DND-41 (cell line): ENCODE results near the gene HSPB9.

Source experiments
- ATAC-seq: fragments of 200-7000 bp; cut with Tn5 transposase; 3 replicates; pipeline ENCODE4 v1.9.1; 2021; ENCODE audit warnings: low read depth; ENCODE audit not compliant: insufficient read depth
- DNase-seq: peaks from one replicate; pipeline ENCODE4 v3.0.0-alpha.2; 2020
- H2AFZ ChIP-seq: 2 replicates; pipeline ENCODE4 v1.6.0; 2012; ENCODE audit warnings: low read depth, low read length
- H3K27ac ChIP-seq: 2 replicates; pipeline ENCODE4 v1.5.1; 2012; ENCODE audit warnings: low read length, inconsistent platforms
- H3K27me3 ChIP-seq: fragments of 200-600 bp; sonication (generic); 2 replicates; pipeline ENCODE4 v1.6.0; 2012; ENCODE audit warnings: low read length, mild to moderate bottlenecking, inconsistent platforms; ENCODE audit not compliant: insufficient read depth, poor library complexity
- H3K36me3 ChIP-seq: 2 replicates; pipeline ENCODE4 v1.5.1; 2012; ENCODE audit warnings: low read length, inconsistent platforms; ENCODE audit not compliant: insufficient read depth
- H3K4me1 ChIP-seq: 2 replicates; pipeline ENCODE4 v1.5.1; 2012; ENCODE audit warnings: mild to moderate bottlenecking, low read length; ENCODE audit not compliant: insufficient read depth
- H3K4me2 ChIP-seq: 2 replicates; pipeline ENCODE4 v1.6.0; 2012; ENCODE audit warnings: mild to moderate bottlenecking, moderate library complexity, low read length, inconsistent platforms; ENCODE audit not compliant: insufficient read depth
- H3K4me3 ChIP-seq, 2 experiments: fragments of 200-600 bp in 1 of 2; shearing (Covaris generic) in 1 of 2; 2 replicates each; pipeline ENCODE4 v1.5.1; 2012 to 2016; ENCODE audit warnings: inconsistent platforms in 2 of 2, low read length in 2 of 2, mild to moderate bottlenecking in 2 of 2, low read depth in 1 of 2, moderate library complexity in 1 of 2
- H3K79me2 ChIP-seq: 2 replicates; pipeline ENCODE4 v1.6.0; 2012; ENCODE audit warnings: low read length, inconsistent platforms; ENCODE audit not compliant: insufficient read depth
- H3K9ac ChIP-seq: 2 replicates; pipeline ENCODE4 v1.6.0; 2012; ENCODE audit warnings: low read depth, mild to moderate bottlenecking, inconsistent platforms, low read length, moderate library complexity
- H3K9me3 ChIP-seq: 2 replicates; pipeline ENCODE4 v1.5.1; 2012; ENCODE audit warnings: low read length, moderate library complexity, mild to moderate bottlenecking, inconsistent platforms; ENCODE audit not compliant: insufficient read depth, severe bottlenecking
- H4K20me1 ChIP-seq: 2 replicates; pipeline ENCODE4 v1.6.0; 2012; ENCODE audit warnings: low read length; ENCODE audit not compliant: insufficient read depth
- CTCF ChIP-seq: IDR thresholded peaks from 2 replicates; pipeline ENCODE4 v1.5.1; 2012; ENCODE audit warnings: borderline replicate concordance, low read length, moderate library complexity, mild to moderate bottlenecking; ENCODE audit not compliant: poor library complexity, severe bottlenecking; ENCODE audit errors: extremely low read depth
- EZH2 ChIP-seq: IDR thresholded peaks from 3 replicates; pipeline ENCODE4 v1.6.1; 2012; ENCODE audit warnings: borderline replicate concordance, low read depth, mild to moderate bottlenecking, moderate library complexity, low read length, inconsistent platforms; ENCODE audit not compliant: severe bottlenecking

Gene HSPB9

GRCh38 chr17:42094375-42095069 is 28.1 kb upstream of the HSPB9 start:
- Histone ChIP-seq H3K27ac (no peak overlapping the region), H3K9ac (no peak overlapping the region), H3K36me3 (no peaks in the 10 kb centered on the region), H3K4me1 (no peaks in the 10 kb centered on the region), H3K79me2 (no peaks in the 10 kb centered on the region), H3K9me3 (no peaks in the 10 kb centered on the region), H4K20me1 (no peaks in the 10 kb centered on the region), H2AFZ (no peak overlapping the region), H3K4me2 (no peak overlapping the region), H3K27me3 (no peaks in the 10 kb centered on the region), H3K4me3 (no peak overlapping the region)
- DNase-seq: no peak
- no peak for ATAC-seq
- no peak for TF ChIP-seq EZH2
- TF ChIP-seq CTCF: no peak

GRCh38 chr17:42096360-42097111 is 26.1 kb upstream of the HSPB9 start:
- Histone ChIP-seq H3K27ac (no peak overlapping the region), H3K27me3 (no peaks in the 10 kb centered on the region), H3K79me2 (no peaks in the 10 kb centered on the region), H3K4me1 (no peaks in the 10 kb centered on the region), H3K9ac (no peak overlapping the region), H3K9me3 (no peaks in the 10 kb centered on the region), H3K4me2 (no peak overlapping the region), H4K20me1 (no peaks in the 10 kb centered on the region), H3K4me3 (no peak overlapping the region), H2AFZ (no peak overlapping the region), H3K36me3 (no peaks in the 10 kb centered on the region)
- TF ChIP-seq EZH2 (no peak), CTCF (no peak)
- no peak for DNase-seq
- ATAC-seq: no peak

- Histone ChIP-seq H3K4me2 (no peak within 1 kb of the TSS), H3K27me3 (no peaks in the 10 kb centered on the region), H3K4me3 (no peak within 1 kb of the TSS), H3K4me1 (no peaks in the 10 kb centered on the region), H3K79me2 (no peaks in the 10 kb centered on the region), H4K20me1 (no peaks in the 10 kb centered on the region), H3K36me3 (no peaks in the 10 kb centered on the region), H3K27ac (no peak within 1 kb of the TSS), H2AFZ (no peak within 1 kb of the TSS), H3K9me3 (no peaks in the 10 kb centered on the region), H3K9ac (no peak within 1 kb of the TSS)
- ATAC-seq: no peak
- TF ChIP-seq CTCF (no peak), EZH2 (no peak)
- DNase-seq: no peak
Observed at GRCh38 chr17:42097691-42098631, 24.6 kb upstream of the HSPB9 start, which contains the start of gene ZNF385C. Gene ZNF385C (minus strand): TSS chr17:42098473. CDS start chr17:42063056, 35,417 bp downstream.
